Endothelial cell of umbilical vein (primary cell): Measurements from ENCODE around the gene FOXJ2.
"Not testable (repeated sequence)": the region's sequence is repeated elsewhere in the genome, so short reads cannot be mapped to it uniquely, and the experiment has no call there.

ENCODE experiments used
- CTCF ChIP-seq, 2 donors: IDR thresholded peaks; 1 replicate in 1 of 2; 2 replicates in 1 of 2; pipeline ENCODE4 v1.5.1; 2011; ENCODE audit warnings: low read length in 2 of 2, mild to moderate bottlenecking in 2 of 2, moderate library complexity in 2 of 2, control low read depth in 1 of 2, inconsistent platforms in 1 of 2, low read depth in 1 of 2; ENCODE audit not compliant: insufficient read depth in 1 of 2; ENCODE audit errors: extremely low read depth in 1 of 2
- POLR2AphosphoS5 ChIP-seq: IDR thresholded peaks from 2 replicates; pipeline ENCODE4 v1.6.1; 2012; ENCODE audit warnings: low read depth, mild to moderate bottlenecking, control low read depth, low read length, moderate library complexity; ENCODE audit not compliant: insufficient read depth

DNA sequence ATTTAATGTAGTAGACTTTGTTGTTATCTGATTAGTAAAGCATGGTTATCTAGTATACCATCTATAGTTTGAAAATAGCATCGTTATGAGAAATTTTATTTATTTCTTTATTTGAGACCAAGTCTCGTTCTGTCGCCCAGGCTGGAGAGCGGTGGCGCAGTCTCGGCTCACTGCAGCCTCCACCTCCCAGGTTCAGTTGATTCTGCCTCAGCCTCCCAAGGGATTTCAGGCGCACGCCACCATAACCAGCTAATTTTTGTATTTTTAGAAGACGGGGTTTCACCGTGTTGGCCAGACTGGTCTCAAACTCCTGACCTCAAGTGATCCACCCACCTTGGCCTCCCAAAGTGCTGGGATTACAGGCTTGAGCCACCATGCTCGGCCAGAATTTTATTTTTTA is 56.8 kb downstream of the FOXJ2 start:
- not testable (repeated sequence) for TF ChIP-seq POLR2AphosphoS5; CTCF (IDR thresholded peaks at IDR 0.05; ENCODE audit: extremely low read depth in 1 of 2, insufficient read depth in 1 of 2, low read depth in 1 of 2, low read length in 2 of 2)
